NOMO-1 treated with DMSO at 0.1 percent for 48 hours (cell line): ENCODE results near the gene CCT8L2.
"Not testable (repeated sequence)": the region's sequence is repeated elsewhere in the genome, so short reads cannot be mapped to it uniquely, and the experiment has no call there.

Experiments
- DNase-seq: peaks from one replicate; lab custom pipeline; 2025; ENCODE audit not compliant: unreplicated experiment; lab: John Stamatoyannopoulos, UW

The CCT8L2 gene

GRCh38 chr22:16592710-16593109 is at the start of gene CCT8L2:
CCT8L2 (minus strand) TSS chr22:16592810; CDS start chr22:16592550, 260 bp downstream.
- DNase-seq = not testable (repeated sequence)

- DNase-seq = not testable (repeated sequence)
Measured at GRCh38 chr22:16635442-16635841, 42.8 kb upstream of the CCT8L2 start.

GRCh38 chr22:16634092-16634491 is 41.5 kb upstream of the CCT8L2 start:
- DNase-seq = not testable (repeated sequence)

GRCh38 chr22:16628476-16628875 is 35.9 kb upstream of the CCT8L2 start:
- DNase-seq = not testable (repeated sequence)

GRCh38 chr22:16625018-16625417 is 32.4 kb upstream of the CCT8L2 start:
- not testable (repeated sequence) for DNase-seq

GRCh38 chr22:16623595-16623994 is 31.0 kb upstream of the CCT8L2 start:
- not testable (repeated sequence) for DNase-seq

- DNase-seq = not testable (repeated sequence)
Measured at GRCh38 chr22:16617516-16617915, 24.9 kb upstream of the CCT8L2 start.

- not testable (repeated sequence) for DNase-seq
Measured at GRCh38 chr22:16616390-16616938, 23.9 kb upstream of the CCT8L2 start.

- not testable (repeated sequence) for DNase-seq
Measured at GRCh38 chr22:16615606-16616245, 23.1 kb upstream of the CCT8L2 start.

GRCh38 chr22:16609548-16610261 is 17.1 kb upstream of the CCT8L2 start:
- no peak for DNase-seq

GRCh38 chr22:16608931-16609330 is 16.3 kb upstream of the CCT8L2 start:
- DNase-seq = no peak

- not testable (repeated sequence) for DNase-seq
Measured at GRCh38 chr22:16604257-16604998, 11.8 kb upstream of the CCT8L2 start.

- DNase-seq = not testable (repeated sequence)
Measured at GRCh38 chr22:16603770-16604242, 11.2 kb upstream of the CCT8L2 start.

GRCh38 chr22:16603448-16603768 is 10.8 kb upstream of the CCT8L2 start:
- no peak for DNase-seq

- not testable (repeated sequence) for DNase-seq
Measured at GRCh38 chr22:16602728-16603447, 10.3 kb upstream of the CCT8L2 start.

- DNase-seq = not testable (repeated sequence)
Measured at GRCh38 chr22:16602224-16602727, 9.7 kb upstream of the CCT8L2 start.

- DNase-seq = peak; percentile 13
Measured at GRCh38 chr22:16601437-16602223, 9.0 kb upstream of the CCT8L2 start.

- DNase-seq = peak; percentile 31
Measured at GRCh38 chr22:16600644-16601436, 8.2 kb upstream of the CCT8L2 start.

GRCh38 chr22:16599648-16600047 is 7.0 kb upstream of the CCT8L2 start:
- not testable (repeated sequence) for DNase-seq
